HepG2 (cell line): ENCODE results near the gene PIGO. TPM values are rescaled to one million over a fixed set of nuclear protein-coding genes. Genes with fewer than 3 reads are reported as not detected.

Experiments
- E2F1 ChIP-seq: sonication (generic); formaldehyde crosslinking; IDR thresholded peaks from 2 replicates; pipeline ENCODE4 v1.5.0; 2020; ENCODE audit warnings: missing genetic modification reagents
- FOXP4 ChIP-seq: sonication (generic); formaldehyde crosslinking; IDR thresholded peaks from 2 replicates; pipeline ENCODE4 v1.4.0; 2020; ENCODE audit warnings: missing genetic modification reagents
- HDAC1 ChIP-seq: sonication (generic); formaldehyde crosslinking; IDR thresholded peaks from 2 replicates; pipeline ENCODE4 v1.5.1; 2020; ENCODE audit warnings: mild to moderate bottlenecking, missing genetic modification reagents
- KDM4B ChIP-seq: sonication (generic); formaldehyde crosslinking; IDR thresholded peaks from 2 replicates; pipeline ENCODE4 v1.4.0; 2020; ENCODE audit warnings: missing genetic modification reagents
- KDM5A ChIP-seq: fragments of 200-600 bp; sonication (generic); IDR thresholded peaks from 2 replicates; pipeline ENCODE4 v1.7.0; 2018; ENCODE audit warnings: antibody characterized with exemption, mild to moderate bottlenecking, low read length, borderline replicate concordance
- KDM5B ChIP-seq: sonication (generic); formaldehyde crosslinking; IDR thresholded peaks from 2 replicates; pipeline ENCODE4 v1.4.0; 2020; ENCODE audit warnings: missing genetic modification reagents, mild to moderate bottlenecking, borderline replicate concordance
- POLR2A ChIP-seq, 2 experiments: IDR thresholded peaks; 2 replicates each; pipeline ENCODE4 v1.6.1; 2011; ENCODE audit warnings: low read depth in 2 of 2, low read length in 2 of 2, mild to moderate bottlenecking in 1 of 2, moderate library complexity in 1 of 2; ENCODE audit not compliant: insufficient read depth in 1 of 2
- RBAK ChIP-seq: sonication (generic); formaldehyde crosslinking; IDR thresholded peaks from 2 replicates; pipeline ENCODE4 v1.5.1; 2020; ENCODE audit warnings: mild to moderate bottlenecking, missing genetic modification reagents
- SCMH1 ChIP-seq: sonication (generic); formaldehyde crosslinking; IDR thresholded peaks from 2 replicates; pipeline ENCODE4 v1.9.0; 2021; ENCODE audit warnings: missing genetic modification reagents, mild to moderate bottlenecking, borderline replicate concordance
- TAF15 ChIP-seq: fragments of 200-400 bp; formaldehyde crosslinking; IDR thresholded peaks from one replicate; pipeline ENCODE4 v1.6.1; 2018; ENCODE audit warnings: mild to moderate bottlenecking, low read depth, low read length; ENCODE audit not compliant: poor library complexity, severe bottlenecking
- ZFP90 ChIP-seq: sonication (generic); formaldehyde crosslinking; IDR thresholded peaks from 2 replicates; pipeline ENCODE4 v1.8.0; 2022; ENCODE audit warnings: missing genetic modification reagents, mild to moderate bottlenecking, inconsistent platforms, borderline replicate concordance
- ZNF276 ChIP-seq: sonication (generic); formaldehyde crosslinking; IDR thresholded peaks from 2 replicates; pipeline ENCODE4 v1.4.0; 2020; ENCODE audit warnings: mild to moderate bottlenecking, low read depth, missing genetic modification reagents
- ZNF282 ChIP-seq: fragments of 450-650 bp; IDR thresholded peaks from 2 replicates; pipeline ENCODE4 v1.6.1; 2018; ENCODE audit not compliant: partially characterized antibody
- ZNF510 ChIP-seq: sonication (generic); formaldehyde crosslinking; IDR thresholded peaks from 2 replicates; pipeline ENCODE4 v1.4.0; 2020; ENCODE audit warnings: low read depth, mild to moderate bottlenecking, missing genetic modification reagents
- ZNF781 ChIP-seq: sonication (generic); formaldehyde crosslinking; IDR thresholded peaks from 2 replicates; pipeline ENCODE4 v1.5.1; 2020; ENCODE audit warnings: borderline replicate concordance, mild to moderate bottlenecking, missing genetic modification reagents; ENCODE audit errors: not compliant biosample characterization
- polyA plus RNA-seq, 8 experiments: library from polyadenylated mRNA; depleted of rRNA in 3 of 8; stranded (reverse) in 7 of 8; unstranded in 1 of 8; fragments of >200 nt; fragmentation: Illumina TruSeq in 4 of 8; extraction: Trizol in 4 of 8; gene quantifications; 2 replicates each; pipeline versions ENCODE4 v1.2.1 to v1.2.3, GENCODE V29; 2011 to 2016; ENCODE audit warnings: low read depth in 4 of 8, missing spikeins in 1 of 8, mixed read lengths in 1 of 8; ENCODE audit not compliant: insufficient read depth in 1 of 8
- total RNA-seq, 5 experiments: library from RNA; depleted of rRNA; stranded (reverse); fragments of >200 nt; fragmentation: Illumina TruSeq; extraction: Trizol; gene quantifications; 2 replicates each; pipeline ENCODE4 v1.2.3, GENCODE V29; 2016; ENCODE audit warnings: low read depth in 1 of 5
- TF ChIP-seq, protein P1 (sequence below): sonication (generic); formaldehyde crosslinking; IDR thresholded peaks from 2 replicates; pipeline ENCODE4 v1.4.0; 2020; ENCODE audit warnings: mild to moderate bottlenecking, missing genetic modification reagents
- TF ChIP-seq, protein P2 (sequence below): sonication (generic); formaldehyde crosslinking; IDR thresholded peaks from 2 replicates; pipeline ENCODE4 v1.4.0; 2020; ENCODE audit warnings: mild to moderate bottlenecking, missing genetic modification reagents
- TF ChIP-seq, protein P3 (sequence below): sonication (generic); formaldehyde crosslinking; IDR thresholded peaks from 2 replicates; pipeline ENCODE4 v1.4.0; 2020; ENCODE audit warnings: mild to moderate bottlenecking, missing genetic modification reagents

PIGO gene
- total and polyA plus RNA-seq, 2 of the 13 experiments (the other 11 are each of a cell fraction or from before 2014, with no cell fraction given), result 20.5 to 26.2 TPM

DNA sequence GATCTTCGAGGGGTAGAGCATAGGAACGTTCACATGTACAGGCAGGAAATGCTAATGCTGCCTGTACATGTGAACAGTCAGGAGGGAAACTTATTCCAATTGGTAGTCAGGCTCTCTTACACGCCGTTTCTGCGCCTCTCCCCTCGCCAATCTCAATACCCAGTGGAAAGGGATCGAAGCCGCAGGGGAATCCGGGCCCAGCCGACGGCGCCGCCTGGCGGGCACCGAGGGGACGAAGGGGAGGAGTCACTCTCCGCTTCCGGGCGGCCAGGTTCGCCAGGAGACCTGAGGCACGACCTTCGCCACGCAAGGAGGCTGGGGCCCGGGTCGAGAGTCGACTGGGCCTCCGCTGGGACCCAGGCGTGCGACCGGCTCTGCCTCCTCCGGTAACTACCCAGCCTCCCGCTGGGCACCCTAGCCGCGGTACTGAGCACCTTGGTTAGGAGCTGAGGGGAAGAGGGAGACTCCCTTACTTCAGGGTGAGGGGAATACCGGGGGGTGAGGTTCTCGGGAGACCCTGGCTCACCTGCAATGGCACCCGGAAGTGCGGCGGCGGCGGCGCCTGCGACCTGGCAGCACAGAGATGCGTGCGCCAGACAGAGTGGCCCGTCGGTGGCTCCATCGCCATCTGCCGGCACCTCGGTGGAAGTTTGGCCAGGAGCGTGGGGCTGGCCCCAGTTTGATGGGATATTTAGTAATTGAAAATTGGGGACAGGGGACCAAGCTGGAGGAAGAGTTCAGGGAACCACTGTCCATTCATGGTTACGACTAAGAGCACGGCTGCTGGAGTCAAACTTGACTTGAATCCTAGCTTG is at the start of gene PIGO (continued):
- TF ChIP-seq, protein P1, sequence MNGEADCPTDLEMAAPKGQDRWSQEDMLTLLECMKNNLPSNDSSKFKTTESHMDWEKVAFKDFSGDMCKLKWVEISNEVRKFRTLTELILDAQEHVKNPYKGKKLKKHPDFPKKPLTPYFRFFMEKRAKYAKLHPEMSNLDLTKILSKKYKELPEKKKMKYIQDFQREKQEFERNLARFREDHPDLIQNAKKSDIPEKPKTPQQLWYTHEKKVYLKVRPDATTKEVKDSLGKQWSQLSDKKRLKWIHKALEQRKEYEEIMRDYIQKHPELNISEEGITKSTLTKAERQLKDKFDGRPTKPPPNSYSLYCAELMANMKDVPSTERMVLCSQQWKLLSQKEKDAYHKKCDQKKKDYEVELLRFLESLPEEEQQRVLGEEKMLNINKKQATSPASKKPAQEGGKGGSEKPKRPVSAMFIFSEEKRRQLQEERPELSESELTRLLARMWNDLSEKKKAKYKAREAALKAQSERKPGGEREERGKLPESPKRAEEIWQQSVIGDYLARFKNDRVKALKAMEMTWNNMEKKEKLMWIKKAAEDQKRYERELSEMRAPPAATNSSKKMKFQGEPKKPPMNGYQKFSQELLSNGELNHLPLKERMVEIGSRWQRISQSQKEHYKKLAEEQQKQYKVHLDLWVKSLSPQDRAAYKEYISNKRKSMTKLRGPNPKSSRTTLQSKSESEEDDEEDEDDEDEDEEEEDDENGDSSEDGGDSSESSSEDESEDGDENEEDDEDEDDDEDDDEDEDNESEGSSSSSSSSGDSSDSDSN (CRISPR knock-in tag), result peak; percentile 89
- TF ChIP-seq KDM5B (CRISPR knock-in tag) (peak; percentile 78; the same call in 1 of the 2 replicates), ZFP90 (CRISPR knock-in tag) (peak; percentile 54; the same call in 1 of the 2 replicates), FOXP4 (CRISPR knock-in tag) (peak; percentile 25; the same call in 1 of the 2 replicates), TAF15 (no peak), HDAC1 (peak; percentile 95), RBAK (no peak), ZNF282 (no peak), ZNF276 (CRISPR knock-in tag) (peak; percentile 82), ZNF781 (CRISPR knock-in tag) (peak; percentile 81), KDM4B (CRISPR knock-in tag) (0 out of 2 replicates have a peak, but pooled peaks have one; percentile 61), ZNF510 (CRISPR knock-in tag) (no peak; the same call in 1 of the 2 replicates), SCMH1 (CRISPR knock-in tag) (no peak), E2F1 (CRISPR knock-in tag) (no peak; the same call in 1 of the 2 replicates), POLR2A (IDR thresholded peaks at IDR 0.05; ENCODE audit: insufficient read depth in 1 of 2, low read depth in 2 of 2, low read length in 2 of 2) (peak; percentile 95 to 96), KDM5A (peak; percentile 90)
- TF ChIP-seq, protein P2, sequence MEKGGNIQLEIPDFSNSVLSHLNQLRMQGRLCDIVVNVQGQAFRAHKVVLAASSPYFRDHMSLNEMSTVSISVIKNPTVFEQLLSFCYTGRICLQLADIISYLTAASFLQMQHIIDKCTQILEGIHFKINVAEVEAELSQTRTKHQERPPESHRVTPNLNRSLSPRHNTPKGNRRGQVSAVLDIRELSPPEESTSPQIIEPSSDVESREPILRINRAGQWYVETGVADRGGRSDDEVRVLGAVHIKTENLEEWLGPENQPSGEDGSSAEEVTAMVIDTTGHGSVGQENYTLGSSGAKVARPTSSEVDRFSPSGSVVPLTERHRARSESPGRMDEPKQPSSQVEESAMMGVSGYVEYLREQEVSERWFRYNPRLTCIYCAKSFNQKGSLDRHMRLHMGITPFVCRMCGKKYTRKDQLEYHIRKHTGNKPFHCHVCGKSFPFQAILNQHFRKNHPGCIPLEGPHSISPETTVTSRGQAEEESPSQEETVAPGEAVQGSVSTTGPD (CRISPR knock-in tag), result 0 out of 2 replicates have a peak, but pooled peaks have one; percentile 15
- TF ChIP-seq, protein P3, sequence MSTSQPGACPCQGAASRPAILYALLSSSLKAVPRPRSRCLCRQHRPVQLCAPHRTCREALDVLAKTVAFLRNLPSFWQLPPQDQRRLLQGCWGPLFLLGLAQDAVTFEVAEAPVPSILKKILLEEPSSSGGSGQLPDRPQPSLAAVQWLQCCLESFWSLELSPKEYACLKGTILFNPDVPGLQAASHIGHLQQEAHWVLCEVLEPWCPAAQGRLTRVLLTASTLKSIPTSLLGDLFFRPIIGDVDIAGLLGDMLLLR (CRISPR knock-in tag), result no peak
